ENCODE data around the gene IGSF9.

- TF ChIP-seq CTCF (IDR thresholded peaks at IDR 0.05; ENCODE audit: low read depth, low read length) (no peak), POLR2A (IDR thresholded peaks at IDR 0.05; ENCODE audit: extremely low read depth, insufficient read length) (no peak), MAX (IDR thresholded peaks at IDR 0.05; ENCODE audit: low read depth, low read length) (no peak), MYC (IDR thresholded peaks at IDR 0.05; ENCODE audit: low read depth, low read length) (no peak)
Observed at GRCh38 chr1:159879136-159879535, 66.3 kb downstream of the IGSF9 start.
